Measurements from ENCODE around the gene THRB.

THRB gene

GRCh38 chr3:24258727-24259600 is 235.7 kb downstream of the THRB start:
- no peak for DNase-seq

DNA sequence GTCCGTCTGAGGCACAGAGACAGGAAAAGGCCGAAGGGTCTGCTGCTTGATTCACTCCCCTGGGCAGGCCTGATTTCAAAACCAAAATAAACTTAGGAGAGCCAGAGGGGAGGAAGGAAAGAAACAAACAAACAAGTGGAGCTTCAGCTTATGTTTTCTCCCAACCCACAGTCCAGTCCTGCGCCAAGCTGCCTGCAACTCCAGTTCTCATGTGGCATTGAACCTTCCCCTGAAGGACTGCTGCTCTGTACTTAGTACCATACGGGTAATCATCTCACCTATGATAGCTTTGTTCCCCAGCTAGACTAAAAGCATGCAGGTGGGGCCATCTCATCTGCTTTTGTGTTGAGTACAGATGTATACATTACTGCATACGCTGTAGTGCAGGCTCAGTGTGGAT is 236.4 kb downstream of the THRB start:
- no peak for DNase-seq

DNA sequence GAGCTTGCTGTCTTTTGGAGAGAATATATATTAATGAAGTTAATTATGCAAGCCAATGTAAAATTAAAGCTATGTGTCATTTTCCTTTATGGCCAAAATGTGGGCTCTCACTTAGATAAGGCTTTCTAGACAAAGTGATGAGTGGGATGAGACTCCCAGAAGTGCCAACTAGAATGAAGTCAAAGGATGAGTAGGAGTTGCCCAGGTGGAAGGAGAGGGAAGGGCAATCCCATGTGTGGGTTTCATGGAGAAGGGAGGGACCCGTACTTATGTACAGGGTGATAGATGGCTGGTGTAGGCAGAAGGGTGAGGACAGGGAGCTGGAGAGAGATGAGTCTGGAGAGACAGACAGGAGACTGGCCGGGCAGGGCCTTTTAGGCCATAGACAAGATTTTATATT is 239.2 kb downstream of the THRB start:
- DNase-seq, result no peak

- no peak for DNase-seq
Measured at GRCh38 chr3:24254649-24255048, 240.0 kb downstream of the THRB start.

DNA sequence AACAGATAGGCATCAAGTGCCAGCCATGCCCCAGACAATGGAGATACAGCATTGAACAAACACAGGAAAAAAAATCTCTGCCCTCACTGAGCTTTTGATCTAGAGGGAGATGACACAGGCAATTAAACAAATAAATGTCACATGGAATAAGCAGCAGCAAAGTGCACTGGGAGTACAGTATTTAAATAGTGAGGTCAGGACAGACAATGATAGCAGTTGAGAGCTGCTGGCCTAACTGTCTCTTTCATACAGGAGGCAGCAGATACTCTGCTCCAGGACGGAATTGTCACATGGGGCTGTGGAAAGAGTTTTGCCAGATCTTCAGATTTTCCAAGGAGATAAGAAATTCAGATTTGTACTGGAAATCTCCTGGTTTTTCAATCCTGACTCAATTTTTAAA is 241.3 kb downstream of the THRB start:
- no peak for DNase-seq

DNA sequence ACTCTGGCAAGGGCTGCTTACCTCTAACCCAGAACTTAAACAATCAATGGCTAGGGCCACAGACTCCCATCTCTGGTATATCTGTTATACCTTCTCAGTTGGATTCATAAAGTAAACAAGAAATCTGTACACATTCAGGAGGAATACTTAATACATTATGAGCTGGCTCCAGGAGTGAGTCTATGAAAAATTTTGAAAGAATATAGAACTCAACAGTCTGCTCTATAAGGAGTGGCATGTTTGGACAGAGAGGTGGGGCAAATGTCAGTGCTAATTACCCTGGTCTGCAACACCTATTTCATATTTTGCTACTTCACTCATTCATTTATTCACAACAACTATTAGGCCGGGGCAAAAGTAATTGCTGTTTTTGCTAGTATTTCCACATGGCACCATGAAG is 245.1 kb downstream of the THRB start:
- DNase-seq, result no peak

GRCh38 chr3:24245056-24245455 is 249.6 kb downstream of the THRB start:
- DNase-seq, result no peak

DNA sequence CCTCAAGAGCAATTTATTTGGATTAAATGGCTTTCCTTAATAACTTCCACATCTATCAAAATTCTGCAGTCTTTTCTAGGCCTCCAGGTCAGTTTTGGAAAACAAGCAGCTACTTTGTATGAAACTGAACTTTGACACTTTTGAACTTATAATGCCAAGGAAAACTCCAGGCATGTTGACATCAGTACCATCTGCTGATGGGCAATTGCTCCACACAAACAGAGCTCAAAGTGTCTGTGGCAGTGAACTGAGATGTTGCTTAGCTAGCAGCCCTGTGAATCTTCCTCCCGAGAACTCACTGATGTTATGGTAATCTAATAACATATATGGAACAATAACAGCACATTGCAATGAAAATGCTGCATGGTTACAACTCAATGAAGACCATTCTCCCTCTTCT is 250.2 kb downstream of the THRB start:
- no peak for DNase-seq

- DNase-seq, result no peak
Measured at GRCh38 chr3:24242012-24242698, 252.5 kb downstream of the THRB start.

DNA sequence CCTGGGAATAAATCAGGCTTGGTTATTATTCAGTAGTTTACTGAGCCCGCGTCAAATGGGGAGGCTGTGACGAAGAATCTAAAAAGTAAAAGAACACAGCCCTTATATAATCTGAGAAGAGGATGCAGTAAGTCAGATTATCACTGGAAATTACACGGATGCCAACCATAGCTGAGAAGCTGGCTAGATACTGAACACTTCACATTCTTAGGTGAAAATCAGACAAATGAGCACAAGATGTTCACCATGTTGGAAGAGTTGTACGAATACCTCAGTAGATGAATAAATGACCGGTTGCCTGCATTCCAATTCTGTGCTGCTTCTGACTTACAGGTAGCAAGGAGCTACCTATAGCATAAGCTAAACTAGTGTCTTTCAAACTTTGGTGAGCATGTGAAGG is 254.3 kb downstream of the THRB start:
- no peak for DNase-seq

GRCh38 chr3:24237971-24238706 is 256.5 kb downstream of the THRB start:
- peak; percentile 4 to 53 for DNase-seq

GRCh38 chr3:24235121-24235520 is 259.5 kb downstream of the THRB start:
- no peak for DNase-seq

GRCh38 chr3:24232784-24233183 is 261.9 kb downstream of the THRB start:
- no peak for DNase-seq

DNA sequence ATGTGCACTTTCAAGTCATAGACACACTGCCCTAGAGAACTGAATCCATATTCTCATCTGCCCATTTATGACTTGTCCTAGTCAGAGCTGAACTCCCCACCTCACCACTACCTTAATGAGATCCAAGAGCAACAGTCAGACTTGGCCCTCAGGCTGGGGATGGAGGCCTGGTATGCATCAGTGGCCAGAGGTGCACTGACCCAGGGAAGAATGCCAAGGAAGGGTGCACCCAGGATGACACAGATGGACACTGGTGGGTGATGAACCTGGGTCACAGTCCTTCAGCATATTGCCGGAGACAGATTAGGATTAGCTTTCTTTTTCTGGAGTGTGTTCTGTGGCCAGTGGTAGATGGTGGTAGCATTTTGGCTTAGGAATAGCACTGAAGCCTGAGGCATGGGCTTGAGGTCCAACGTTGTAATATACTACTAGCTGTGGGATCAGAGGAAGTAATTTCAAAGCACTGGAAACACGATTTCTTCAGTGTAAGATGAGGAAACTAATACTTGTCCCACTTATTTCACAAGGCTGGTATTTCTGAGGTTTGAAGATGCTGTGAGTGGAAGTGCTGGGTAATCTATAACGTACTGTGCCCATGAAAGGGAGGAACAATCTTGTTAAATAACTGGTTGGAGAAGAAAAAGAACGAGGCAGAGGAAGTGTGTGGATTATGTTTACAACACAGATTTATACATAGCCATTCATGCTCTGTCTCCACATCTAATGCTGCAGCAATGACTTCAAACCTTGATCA is 265.0 kb downstream of the THRB start:
- no peak for DNase-seq

GRCh38 chr3:24227635-24228034 is 267.0 kb downstream of the THRB start:
- no peak for DNase-seq

- DNase-seq, result no peak
Measured at GRCh38 chr3:24226397-24226796, 268.3 kb downstream of the THRB start.

- no peak for DNase-seq
Measured at GRCh38 chr3:24225385-24225950, 269.2 kb downstream of the THRB start.

GRCh38 chr3:24224666-24225384 is 269.8 kb downstream of the THRB start:
- no peak for DNase-seq

GRCh38 chr3:24222165-24222805 is 272.4 kb downstream of the THRB start:
- no peak for DNase-seq

DNA sequence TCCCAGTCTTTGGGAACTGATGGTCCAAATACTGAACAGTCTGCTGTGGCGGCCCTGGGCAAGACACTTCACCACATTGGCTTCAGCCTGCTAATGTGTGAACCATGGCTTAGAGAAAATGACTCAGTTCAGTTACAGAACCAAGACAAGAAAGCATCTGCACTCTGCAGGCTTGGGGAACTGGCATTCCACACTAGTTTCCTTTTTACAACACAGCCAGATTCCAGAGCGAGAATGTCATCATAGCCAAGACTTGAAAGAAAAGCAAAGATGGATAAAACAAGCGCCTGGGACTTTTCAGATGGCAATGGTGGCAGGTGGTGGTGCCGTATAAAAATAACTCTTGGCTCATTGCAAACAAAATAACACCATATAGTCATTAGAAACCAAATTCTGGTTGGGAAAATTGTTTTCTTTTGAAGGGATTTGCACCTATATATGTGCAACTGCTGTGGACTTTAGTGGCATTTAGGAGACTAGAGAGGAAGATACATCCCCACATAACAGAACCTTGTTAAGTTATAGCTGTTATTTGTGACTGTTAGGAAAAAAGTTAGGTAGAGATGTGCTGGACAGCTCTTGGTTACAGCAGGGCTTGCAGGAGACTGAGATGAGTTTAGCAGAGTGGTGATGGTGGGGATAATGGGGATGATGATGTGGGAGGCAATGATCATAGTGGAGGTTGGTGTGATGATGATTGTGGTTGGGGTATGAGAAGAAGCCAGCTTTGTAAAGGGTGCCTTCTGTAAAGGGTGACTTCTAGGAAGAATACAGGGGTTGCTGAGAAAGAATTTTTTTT is 273.6 kb downstream of the THRB start:
- DNase-seq, result no peak

GRCh38 chr3:24215502-24215901 is 279.1 kb downstream of the THRB start:
- DNase-seq, result no peak
